GM18505 (cell line): ENCODE measurements around the gene GAD1.

Experiments
- ATAC-seq: cut with Tn5 transposase; IDR thresholded peaks from one replicate; pipeline ENCODE4 v1.9.1; 2021; ENCODE audit not compliant: unreplicated experiment
- POLR2A ChIP-seq: IDR thresholded peaks from 4 replicates; pipeline ENCODE4 v1.6.1; 2011; ENCODE audit warnings: borderline replicate concordance; ENCODE audit not compliant: insufficient read depth, insufficient read length; ENCODE audit errors: extremely low read depth

GAD1 gene

GRCh38 chr2:170816504-170817092 is at the start of gene GAD1:
TSS of gene GAD1 (plus strand) at chr2:170816887. CDS start at chr2:170818592, 1,705 bp downstream.
- TF ChIP-seq POLR2A: no peak
- no peak for ATAC-seq

- no peak for TF ChIP-seq POLR2A
- peak; percentile 44 for ATAC-seq
Observed at GRCh38 chr2:170770008-170770605, 46.6 kb upstream of the GAD1 start, which contains the start of gene ERICH2. TSS of gene ERICH2 (plus strand) at chr2:170770378. CDS start at chr2:170770682, 304 bp downstream.

- ATAC-seq: peak; percentile 73
- no peak for TF ChIP-seq POLR2A
Observed at GRCh38 chr2:170770606-170771420, 45.9 kb upstream of the GAD1 start.

GRCh38 chr2:170771421-170771937 is 45.2 kb upstream of the GAD1 start:
- no peak for ATAC-seq
- no peak for TF ChIP-seq POLR2A

GRCh38 chr2:170772295-170772694 is 44.4 kb upstream of the GAD1 start:
- TF ChIP-seq POLR2A: no peak
- ATAC-seq: no peak

- ATAC-seq: no peak
- no peak for TF ChIP-seq POLR2A
Observed at GRCh38 chr2:170774074-170774473, 42.6 kb upstream of the GAD1 start.

- no peak for TF ChIP-seq POLR2A
- no peak for ATAC-seq
Observed at GRCh38 chr2:170778900-170779299, 37.8 kb upstream of the GAD1 start.

GRCh38 chr2:170779304-170779703 is 37.4 kb upstream of the GAD1 start:
- no peak for TF ChIP-seq POLR2A
- no peak for ATAC-seq

GRCh38 chr2:170782673-170783072 is 34.0 kb upstream of the GAD1 start:
- no peak for TF ChIP-seq POLR2A

GRCh38 chr2:170783549-170783948 is 33.1 kb upstream of the GAD1 start:
- ATAC-seq: no peak
- TF ChIP-seq POLR2A: no peak

More at GRCh38 chr2:170782673-170783072, 34.0 kb upstream of the GAD1 start:
- ATAC-seq: no peak

GRCh38 chr2:170798996-170799395 is 17.7 kb upstream of the GAD1 start:
- no peak for TF ChIP-seq POLR2A
- ATAC-seq: no peak

- no peak for ATAC-seq
- TF ChIP-seq POLR2A: no peak
Observed at GRCh38 chr2:170806548-170806947, 10.1 kb upstream of the GAD1 start.
